Measurements from ENCODE around the gene COL6A3.
"Not testable (repeated sequence)": the region's sequence is repeated elsewhere in the genome, so short reads cannot be mapped to it uniquely, and the experiment has no call there.

COL6A3 gene

DNA sequence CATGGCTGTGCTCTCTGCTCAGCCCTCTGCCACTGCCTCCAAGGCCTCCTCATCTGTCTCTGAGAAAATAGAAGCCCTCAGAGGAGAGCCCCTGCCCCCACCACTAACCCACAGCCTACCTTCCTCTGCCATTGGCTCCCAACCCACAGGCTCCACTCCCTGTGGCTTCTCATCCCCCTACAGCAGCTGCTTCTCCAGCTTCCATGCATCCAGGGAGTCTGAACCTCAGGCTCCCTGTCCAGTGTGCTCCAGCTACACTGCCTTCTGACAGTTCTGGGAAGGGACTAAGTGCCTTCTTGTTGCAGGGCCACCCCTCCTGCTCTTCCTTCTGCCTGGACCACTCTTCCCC lies 29.3 kb downstream of the COL6A3 start:
- no peak for DNase-seq (ENCODE audit: low read depth, low spot score)

GRCh38 chr2:237383991-237384671 lies 29.8 kb downstream of the COL6A3 start:
- DNase-seq (ENCODE audit: low read depth, low spot score) = no peak

GRCh38 chr2:237380768-237381167 lies 33.2 kb downstream of the COL6A3 start:
- no peak for DNase-seq (ENCODE audit: low read depth, low spot score)

DNA sequence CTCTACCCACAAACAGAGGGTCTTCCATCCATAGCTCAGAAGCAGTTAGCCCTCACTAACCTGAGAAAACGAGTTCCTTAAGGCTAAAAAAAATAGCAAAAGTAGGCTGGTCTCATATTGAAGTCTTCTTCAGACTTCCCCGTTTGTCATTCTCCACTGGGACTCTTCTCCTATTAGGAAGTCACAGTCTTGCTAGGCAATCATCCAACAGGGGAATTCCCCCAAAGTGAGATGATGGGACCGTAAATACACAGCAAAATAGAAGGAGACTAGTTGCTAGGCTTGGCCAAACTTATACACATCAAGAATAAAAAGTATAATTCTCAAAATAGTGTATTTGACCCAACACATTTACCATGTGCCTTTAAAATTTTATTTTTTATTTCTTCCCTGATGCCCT lies 34.3 kb downstream of the COL6A3 start:
- no peak for DNase-seq (ENCODE audit: low read depth, low spot score)

DNA sequence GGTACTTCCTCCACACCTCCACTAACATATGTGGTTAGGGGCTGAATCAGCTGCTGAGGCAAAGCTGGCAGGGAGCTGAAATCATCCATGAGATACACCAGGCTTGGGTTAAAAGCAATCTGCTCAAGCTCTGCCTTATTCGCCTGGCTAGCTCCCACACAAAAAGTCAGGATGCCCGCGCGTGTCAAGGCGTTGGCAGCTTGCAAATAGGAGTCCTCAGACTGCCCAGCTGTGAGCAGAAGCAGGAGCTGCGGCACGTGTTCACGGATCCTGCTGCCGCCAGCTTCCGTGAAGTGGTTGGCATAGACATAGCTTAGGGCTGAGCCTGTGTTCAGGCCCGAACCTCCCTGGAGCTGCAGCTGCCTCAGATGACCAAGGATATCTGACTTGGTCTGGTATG lies 35.3 kb downstream of the COL6A3 start:
- no peak for DNase-seq (ENCODE audit: low read depth, low spot score)

DNA sequence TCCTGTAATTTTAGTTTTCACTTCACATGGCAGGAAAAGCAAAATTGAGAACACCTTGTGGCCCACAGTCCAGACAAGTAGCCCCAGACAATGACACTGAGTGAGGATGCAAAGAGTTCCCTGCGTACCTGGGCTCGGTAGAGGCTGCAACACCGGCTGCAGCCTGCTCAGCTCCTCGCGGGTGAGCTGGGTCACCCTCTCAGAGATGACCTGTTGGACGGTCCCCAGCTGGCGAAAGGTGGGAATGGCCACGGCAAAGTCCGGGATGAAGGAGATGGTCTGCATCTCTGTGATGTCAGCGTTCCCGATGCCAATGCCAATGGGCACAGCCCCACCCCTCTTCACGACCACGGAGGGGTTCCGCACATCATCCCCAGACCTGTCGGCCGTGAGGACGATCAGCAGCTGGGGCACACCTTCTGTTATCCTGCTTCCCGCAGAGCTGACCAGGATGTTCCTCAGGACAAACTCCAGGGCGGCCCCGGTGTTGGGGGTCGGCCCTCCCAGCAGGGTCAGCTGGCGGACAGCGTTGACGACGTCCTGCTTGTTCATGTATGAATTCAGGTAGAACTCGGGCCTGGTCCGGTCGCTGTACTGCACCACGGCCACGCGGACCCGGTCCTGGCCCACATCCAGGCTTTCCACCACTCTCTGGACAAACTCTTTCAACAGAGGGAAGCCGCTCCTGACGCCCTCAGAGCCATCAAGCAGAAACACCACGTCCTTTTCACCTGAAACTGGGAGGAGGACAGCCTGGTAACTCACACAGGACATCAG lies 39.5 kb downstream of the COL6A3 start:
- DNase-seq (ENCODE audit: low read depth, low spot score) = no peak

DNA sequence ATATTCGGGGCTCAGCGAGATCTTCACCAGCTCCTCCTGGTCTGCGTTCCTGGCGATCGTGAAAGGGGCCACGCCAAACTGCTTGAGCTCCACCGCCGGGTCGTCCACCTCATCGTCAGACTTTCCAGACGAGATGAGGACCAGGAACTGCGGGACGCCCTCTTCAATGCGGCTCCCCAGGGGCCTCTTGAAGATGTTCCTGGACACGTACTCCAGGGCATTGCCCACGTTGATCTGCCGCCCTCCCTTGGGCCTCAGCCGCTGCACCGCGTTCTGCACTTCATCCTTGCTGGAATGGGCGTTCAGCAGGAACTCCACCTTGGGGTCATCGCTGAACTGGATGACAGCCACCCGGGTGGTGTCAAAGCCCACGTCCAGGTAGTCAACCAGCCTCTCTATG lies 42.1 kb downstream of the COL6A3 start:
- no peak for DNase-seq (ENCODE audit: low read depth, low spot score)

DNA sequence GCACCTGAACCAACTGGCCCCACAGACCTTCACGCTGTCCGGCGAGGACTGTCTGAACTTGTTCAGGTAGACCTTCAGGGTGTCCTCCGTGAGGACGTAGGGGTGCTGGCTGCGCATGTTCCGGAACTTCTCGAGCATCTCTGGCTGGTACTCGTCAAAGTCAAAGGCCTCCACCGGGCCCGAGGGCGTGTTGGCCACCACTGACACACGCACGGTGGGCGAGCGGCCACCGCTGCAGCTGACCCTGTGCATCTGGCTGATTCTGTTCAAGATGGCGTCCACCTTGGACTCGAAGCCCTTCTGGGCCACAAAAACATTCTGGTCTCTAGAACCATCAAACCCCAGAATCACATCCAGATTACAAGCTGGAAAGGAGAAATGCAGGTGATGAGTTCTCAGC lies 48.3 kb downstream of the COL6A3 start:
- DNase-seq (ENCODE audit: low read depth, low spot score) = no peak

DNA sequence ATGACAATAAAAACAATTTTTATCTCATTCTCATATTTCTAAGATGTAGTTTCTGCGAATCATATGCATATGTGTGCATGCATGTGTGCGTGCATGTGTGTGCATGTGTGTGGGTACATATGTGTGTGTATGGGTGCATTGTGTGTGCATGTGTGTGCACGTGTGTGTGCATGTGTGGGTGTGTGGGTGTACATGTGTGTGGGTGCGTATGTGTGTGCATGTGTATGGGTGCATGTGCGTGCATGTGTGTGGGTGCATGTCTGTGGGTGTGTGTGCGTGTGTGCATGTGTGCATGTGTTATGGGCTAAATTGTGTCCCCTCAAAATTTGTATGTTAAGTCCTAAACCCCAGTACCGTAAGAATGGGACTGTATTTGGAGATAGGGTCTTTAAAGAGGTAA lies 49.3 kb downstream of the COL6A3 start:
- DNase-seq (ENCODE audit: low read depth, low spot score) = no peak

GRCh38 chr2:237361194-237362004 lies 52.6 kb downstream of the COL6A3 start:
- no peak for DNase-seq (ENCODE audit: low read depth, low spot score)

DNA sequence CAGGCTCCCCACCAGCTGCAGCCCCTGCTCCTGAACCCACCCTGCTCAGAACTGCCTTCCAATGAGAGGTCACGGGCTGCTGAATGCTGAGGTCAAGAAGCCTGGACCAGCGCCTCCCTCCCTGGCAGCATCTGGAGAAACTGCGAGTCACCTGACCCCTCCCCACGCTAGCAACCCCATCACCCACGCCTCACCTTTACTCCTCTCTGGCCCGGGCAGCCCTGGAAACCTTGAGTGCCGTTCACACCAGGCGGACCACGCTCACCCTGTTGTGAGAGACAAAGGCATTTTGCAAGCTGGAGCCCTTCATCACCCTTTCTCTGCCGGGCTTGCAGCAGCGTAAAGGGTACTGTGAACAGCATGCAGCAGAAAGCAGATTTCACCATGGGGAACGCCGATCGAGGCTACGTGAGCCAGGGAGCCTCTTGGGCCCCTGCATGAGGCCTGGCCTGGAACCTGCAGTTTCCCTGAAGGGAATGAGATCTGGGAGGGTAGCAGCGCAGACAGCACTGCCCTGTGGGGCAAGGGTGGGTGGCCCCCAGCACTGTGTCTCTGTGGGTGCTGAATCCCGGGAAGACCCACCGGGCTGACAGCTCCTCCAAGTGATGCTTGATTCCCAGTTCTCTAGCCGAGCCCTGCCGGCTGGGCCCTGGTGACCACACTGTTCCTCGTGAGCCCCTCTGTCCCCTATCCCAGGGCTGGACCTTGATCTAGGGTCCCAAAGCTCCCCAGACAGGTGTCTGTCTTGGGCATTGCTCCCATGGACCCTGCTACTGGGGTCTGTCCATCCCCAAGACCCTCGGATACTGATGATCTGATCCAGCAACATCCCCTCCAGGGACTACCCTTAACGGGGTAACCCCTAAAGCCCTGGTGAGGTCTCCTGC lies 53.8 kb downstream of the COL6A3 start:
- no peak for DNase-seq (ENCODE audit: low read depth, low spot score)

GRCh38 chr2:237359518-237359840 lies 54.5 kb downstream of the COL6A3 start:
- no peak for DNase-seq (ENCODE audit: low read depth, low spot score)

DNA sequence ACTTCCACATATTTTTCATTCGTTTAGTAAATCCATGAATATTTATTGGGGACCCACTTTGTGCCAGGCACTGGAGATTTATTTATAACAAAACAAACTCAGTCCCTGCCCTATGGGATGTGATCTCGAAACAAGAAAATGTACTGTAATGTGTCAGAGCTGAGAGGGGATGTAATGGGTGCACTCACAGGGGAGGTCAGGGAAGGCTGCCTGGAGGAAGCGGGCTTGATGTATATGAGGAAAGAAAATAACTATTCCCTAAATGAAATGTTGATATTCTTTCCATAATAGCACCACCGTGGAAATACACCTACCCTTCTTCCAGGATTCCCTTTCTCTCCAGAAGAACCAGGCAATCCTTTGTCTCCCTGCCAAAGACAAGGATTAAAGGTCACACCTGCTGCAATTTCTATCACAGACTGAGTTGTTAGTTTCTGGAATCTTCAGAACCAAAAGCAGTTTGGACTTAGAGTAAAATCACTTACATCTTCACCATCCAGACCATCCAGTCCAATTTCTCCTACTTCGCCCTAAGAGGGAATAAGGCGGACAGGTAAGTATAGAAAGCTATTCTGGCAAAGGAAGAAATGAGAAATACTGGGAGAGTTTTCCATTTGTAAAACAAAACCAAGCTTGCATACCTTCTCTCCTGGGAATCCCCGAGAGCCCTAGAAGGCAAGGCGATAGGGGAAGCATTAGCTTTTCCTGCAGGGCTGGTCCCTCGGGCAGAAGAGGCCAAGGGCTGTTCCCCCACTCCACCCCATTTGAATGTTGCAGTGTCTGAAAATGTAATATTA lies 55.0 kb downstream of the COL6A3 start:
- DNase-seq (ENCODE audit: low read depth, low spot score) = no peak

DNA sequence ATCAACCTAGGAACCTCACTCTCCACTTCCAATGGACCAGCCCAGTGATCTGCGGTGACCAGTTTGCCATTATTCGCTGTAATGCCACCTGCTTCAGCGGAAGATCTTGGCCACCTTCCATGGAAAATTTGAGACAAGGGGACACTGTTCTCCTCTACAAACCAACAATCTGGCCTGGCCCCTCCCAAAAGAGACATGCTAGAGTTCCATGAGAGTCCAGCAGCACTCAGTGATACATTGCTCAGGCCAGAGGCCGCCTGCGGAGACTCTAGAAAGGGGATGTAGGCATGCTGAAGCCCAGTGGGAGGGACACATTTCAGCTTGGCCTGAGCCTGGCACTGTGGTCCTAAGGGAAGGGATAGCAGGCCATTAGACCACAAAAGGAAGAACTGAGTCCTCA lies 58.3 kb downstream of the COL6A3 start:
- DNase-seq (ENCODE audit: low read depth, low spot score) = no peak

DNA sequence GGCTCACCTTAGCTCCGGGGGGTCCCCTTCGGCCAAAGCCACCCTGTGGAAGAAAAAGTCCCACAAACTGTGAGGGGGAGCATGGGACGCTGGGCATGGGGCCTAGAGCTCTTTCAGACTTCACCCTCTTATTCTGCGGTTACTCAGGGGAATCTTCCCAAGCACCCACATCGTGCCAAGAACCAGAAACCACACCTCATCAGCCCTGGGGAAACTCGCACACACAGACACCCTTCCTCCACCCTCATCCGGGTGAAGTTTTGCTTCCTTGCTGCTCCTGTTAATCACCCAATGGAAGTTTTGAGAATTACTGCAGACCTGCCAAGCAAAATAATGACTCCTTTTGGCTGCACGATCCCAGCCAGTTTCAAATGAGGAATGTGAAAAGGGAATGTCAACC lies 59.1 kb downstream of the COL6A3 start:
- no peak for DNase-seq (ENCODE audit: low read depth, low spot score)

DNA sequence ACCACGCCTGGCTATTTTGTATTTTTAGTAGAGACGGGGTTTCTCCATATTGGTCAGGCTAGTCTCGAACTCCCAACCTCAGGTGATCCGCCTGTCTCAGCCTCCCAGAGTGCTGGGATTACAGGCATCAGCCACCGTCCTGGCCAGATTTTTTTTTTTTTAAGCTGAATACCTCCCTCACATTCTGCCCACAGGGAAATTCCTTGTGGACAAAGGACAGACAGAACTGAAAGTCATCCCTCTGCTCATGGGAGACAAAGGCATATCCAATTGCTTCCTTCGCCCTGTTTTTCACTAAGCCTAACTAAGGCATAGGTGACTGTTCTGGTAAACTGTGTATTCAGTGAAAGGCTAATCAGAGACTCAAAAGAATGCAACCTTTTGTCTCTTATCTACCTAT lies 59.8 kb downstream of the COL6A3 start:
- DNase-seq (ENCODE audit: low read depth, low spot score) = not testable (repeated sequence)

- no peak for DNase-seq (ENCODE audit: low read depth, low spot score)
Observed at GRCh38 chr2:237353215-237353614, 60.7 kb downstream of the COL6A3 start.

- DNase-seq (ENCODE audit: low read depth, low spot score) = no peak
Observed at GRCh38 chr2:237352279-237352845, 61.6 kb downstream of the COL6A3 start.

GRCh38 chr2:237351796-237352195 lies 62.2 kb downstream of the COL6A3 start:
- DNase-seq (ENCODE audit: low read depth, low spot score) = no peak

GRCh38 chr2:237351046-237351445 lies 62.9 kb downstream of the COL6A3 start:
- no peak for DNase-seq (ENCODE audit: low read depth, low spot score)

DNA sequence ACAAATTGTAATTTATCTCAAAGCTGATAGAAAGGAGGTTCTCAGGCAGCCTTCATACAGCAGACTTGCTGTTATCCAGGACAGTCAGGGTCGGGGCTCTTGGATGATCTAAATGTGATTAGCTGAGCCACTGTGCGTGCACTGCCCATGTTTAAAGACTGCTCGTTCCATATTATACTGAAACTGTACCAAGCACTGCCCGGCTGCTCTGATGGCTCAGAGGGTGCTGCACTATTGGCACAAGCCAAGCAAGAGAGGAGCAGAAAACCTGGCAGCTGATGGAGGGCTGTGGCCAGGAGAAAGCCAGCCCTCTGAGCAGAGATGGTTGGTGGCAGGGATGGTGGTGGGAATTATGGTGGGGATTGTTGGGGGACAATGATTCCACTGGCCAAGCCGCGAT lies 63.4 kb downstream of the COL6A3 start:
- no peak for DNase-seq (ENCODE audit: low read depth, low spot score)

Measured in activated CD4-positive, CD25-positive, alpha-beta regulatory T cell treated with anti-CD3 and anti-CD28 coated beads, Interleukin-2, amount 50 U/mL, for 16 hours (primary cell).